GM12878 (cell line): ENCODE data around the gene ATP5ME. TPM values are rescaled to one million over a fixed set of nuclear protein-coding genes. Genes with fewer than 3 reads are reported as not detected.

ENCODE experiments used
- ATAC-seq: fragments of 200-7000 bp; cut with Tn5 transposase; 3 replicates; pipeline ENCODE4 v1.9.1; 2020; ENCODE audit warnings: mild to moderate bottlenecking, moderate library complexity
- BruUV-seq: library from RNA; stranded (reverse); fragments of 400-500 nt; replicated peaks from 2 replicates; lab custom pipeline; 2021; lab: Mats Ljungman, UMichigan
- CTCF ChIA-PET: fragments of 300-600 bp; sonication (Branson Sonifier 250); formaldehyde crosslinking; extraction: SDS; loops from one replicate; lab custom pipeline; 2021; ENCODE audit warnings: inconsistent platforms; lab: Yijun Ruan, JAX
- POLR2A ChIA-PET: fragments of 350-600 bp; formaldehyde crosslinking; extraction: SDS; loops from one replicate; lab custom pipeline; 2021; ENCODE audit warnings: inconsistent platforms; lab: Charles Lee
- RAD21 ChIA-PET: fragments of 300-600 bp; sonication (Branson Sonifier 250); formaldehyde crosslinking; loops from one replicate; lab custom pipeline; 2023; ENCODE audit warnings: antibody characterized with exemption; ENCODE audit not compliant: unreplicated experiment; lab: Charles Lee
- SMC1A ChIA-PET: fragments of 300-600 bp; sonication (Branson Sonifier 250); formaldehyde crosslinking; loops from one replicate; lab custom pipeline; 2023; ENCODE audit not compliant: unreplicated experiment, uncharacterized antibody; lab: Charles Lee
- DNase-seq: peaks from one replicate; pipeline ENCODE4 v3.0.0-alpha.2; 2011; ENCODE audit warnings: low read depth, low spot score
- FAIRE-seq: peaks from 3 replicates; lab custom pipeline; 2011; peaks lifted over from hg19 to GRCh38; lab: Jason Lieb, UNC
- H2AFZ ChIP-seq: 2 replicates; pipeline ENCODE4 v1.6.0; 2011; ENCODE audit warnings: low read depth, low read length, control low read depth; ENCODE audit not compliant: control insufficient read depth
- H3K27ac ChIP-seq: 2 replicates; pipeline ENCODE4 v1.5.1; 2011; ENCODE audit warnings: control low read depth; ENCODE audit not compliant: control insufficient read depth, insufficient read depth
- H3K27me3 ChIP-seq, 2 experiments: replicated peaks in 1 of 2; 2 replicates each; pipeline versions ENCODE4 v1.6.0 to v1.6.1; 2011; ENCODE audit warnings: low read length in 1 of 2; ENCODE audit not compliant: control insufficient read depth in 2 of 2, insufficient read depth in 2 of 2
- H3K36me3 ChIP-seq, 2 experiments: 2 replicates each; pipeline ENCODE4 v1.5.1; 2011; ENCODE audit warnings: low read length in 1 of 2; ENCODE audit not compliant: control insufficient read depth in 2 of 2, insufficient read depth in 2 of 2
- H3K4me1 ChIP-seq: 2 replicates; pipeline ENCODE4 v1.6.1; 2011; ENCODE audit warnings: mild to moderate bottlenecking, low read length, moderate library complexity, mixed read lengths; ENCODE audit not compliant: control insufficient read depth, insufficient read depth
- H3K4me2 ChIP-seq: 2 replicates; pipeline ENCODE4 v1.6.0; 2011; ENCODE audit warnings: control low read depth; ENCODE audit not compliant: control insufficient read depth, insufficient read depth
- H3K4me3 ChIP-seq: fragments of 200-600 bp; sonication (generic); 2 replicates; pipeline ENCODE4 v1.5.1; 2016
- H3K79me2 ChIP-seq: 2 replicates; pipeline ENCODE4 v1.6.0; 2011; ENCODE audit warnings: low read length; ENCODE audit not compliant: control insufficient read depth, insufficient read depth
- H3K9ac ChIP-seq: 2 replicates; pipeline ENCODE4 v1.8.0; 2011; ENCODE audit warnings: low read length, control low read depth, mixed read lengths; ENCODE audit not compliant: control insufficient read depth, insufficient read depth
- H3K9me3 ChIP-seq: replicated peaks from 3 replicates; pipeline ENCODE4 v1.5.1; 2011; ENCODE audit warnings: mild to moderate bottlenecking, low read length; ENCODE audit not compliant: control insufficient read depth, insufficient read depth
- H4K20me1 ChIP-seq: 2 replicates; pipeline ENCODE4 v1.6.0; 2011; ENCODE audit not compliant: control insufficient read depth, insufficient read depth
- CREB1 ChIP-seq: IDR thresholded peaks from 2 replicates; pipeline ENCODE4 v1.6.1; 2012; ENCODE audit warnings: low read depth, mild to moderate bottlenecking, inconsistent platforms
- HSF1 ChIP-seq: fragments of 150-350 bp; IDR thresholded peaks from 2 replicates; pipeline ENCODE4 v1.6.1; 2014; ENCODE audit warnings: mild to moderate bottlenecking, low read depth, low read length
- RB1 ChIP-seq: fragments of 450-650 bp; formaldehyde crosslinking; IDR thresholded peaks from 2 replicates; pipeline ENCODE4 v1.6.1; 2017; ENCODE audit warnings: mild to moderate bottlenecking, borderline replicate concordance
- RUNX3 ChIP-seq: IDR thresholded peaks from 2 replicates; pipeline ENCODE4 v1.6.1; 2012; ENCODE audit warnings: low read length, inconsistent platforms
- SRF ChIP-seq, 2 experiments: IDR thresholded peaks; 2 replicates each; pipeline ENCODE4 v1.6.1; 2011; ENCODE audit warnings: low read depth in 2 of 2, low read length in 2 of 2, mild to moderate bottlenecking in 1 of 2, moderate library complexity in 1 of 2
- WGBS: methylation state at CpG from one replicate; pipeline ENCODE4 v1.1.6; 2016; ENCODE audit warnings: low lambda C conversion rate; ENCODE audit not compliant: insufficient replicate concordance, insufficient coverage; ENCODE audit errors: missing lambda C conversion rate; 5-methylcytosine and 5-hydroxymethylcytosine counted together
- in situ Hi-C: fragments of 300-500 bp; cut with MboI; formaldehyde crosslinking; loops from 9 replicates; pipeline ENCODE4 v1.14.3; 2018; ENCODE audit warnings: mixed read lengths
- intact Hi-C: fragments of 100-400 bp; cut with micrococcal nuclease; formaldehyde crosslinking; loops from one replicate; pipeline ENCODE4 v1.14.2; 2022; ENCODE audit not compliant: unreplicated experiment
- polyA plus RNA-seq, 11 experiments: library from polyadenylated mRNA; depleted of rRNA in 4 of 11; unstranded in 6 of 11; stranded (reverse) in 5 of 11; fragments of >200 nt; fragmentation: Nextera tagmentation in 4 of 11; fragmentation: Illumina TruSeq in 1 of 11; extraction: Ambion mirVana in 4 of 11; extraction: Trizol in 1 of 11; gene quantifications; 1 replicate in 1 of 11; 2 replicates in 10 of 11; pipeline versions ENCODE4 v1.2.1 to v1.2.3, GENCODE V29; 2011 to 2016; ENCODE audit warnings: inconsistent platforms in 2 of 11, missing spikeins in 2 of 11, low read depth in 1 of 11
- total RNA-seq, 4 experiments: library from RNA; depleted of rRNA in 3 of 4; stranded (reverse); fragments of >200 nt in 3 of 4; fragmentation: Illumina TruSeq in 1 of 4; extraction: Trizol in 1 of 4; gene quantifications; 2 replicates each; pipeline versions ENCODE4 v1.2.1 to v1.2.3, GENCODE V29; 2013 to 2021
- TF ChIP-seq, protein P1 (sequence below): fragments of 450-650 bp; formaldehyde crosslinking; IDR thresholded peaks from 2 replicates; pipeline ENCODE4 v1.4.0; 2020; ENCODE audit warnings: mild to moderate bottlenecking, moderate library complexity
- TF ChIP-seq, protein P2 (sequence below): IDR thresholded peaks from 2 replicates; pipeline ENCODE4 v1.6.1; 2012; ENCODE audit warnings: low read depth, low read length, improper control_type of control experiment
- TF ChIP-seq, protein P3 (sequence below): fragments of 450-650 bp; formaldehyde crosslinking; IDR thresholded peaks from 2 replicates; pipeline ENCODE4 v1.5.0; 2022; ENCODE audit warnings: mild to moderate bottlenecking, missing genetic modification characterization

ATP5ME gene
- total and polyA plus RNA-seq, 10 of the 15 experiments (the other 5 are each of a cell fraction or from before 2014, with no cell fraction given): 279 to 2,374 (median 509) TPM

- Histone ChIP-seq H3K9me3 (no peaks in the 10 kb centered on the region; the same call in 2 of the 3 replicates), H3K79me2 (no peaks in the 10 kb centered on the region), H3K4me1 (no peaks in the 10 kb centered on the region), H4K20me1 (no peaks in the 10 kb centered on the region), H3K27ac (no peak overlapping the region), H3K4me3 (no peak overlapping the region), H2AFZ (no peak overlapping the region), H3K4me2 (no peak overlapping the region), H3K9ac (no peak overlapping the region), H3K27me3 (no peaks in the 10 kb centered on the region), H3K36me3 (no peaks in the 10 kb centered on the region)
- ChIA-PET RAD21 (no interaction called here), CTCF (interaction anchor here (0.6 kb wide), 1 partner anchor 905 kb away, joined by 3 read pairs; no protein-coding TSS in a partner anchor), SMC1A (no interaction called here), POLR2A (interaction anchor here (0.6 kb wide), 1 partner anchor 25 kb away, joined by 4 read pairs; no protein-coding TSS in a partner anchor)
- TF ChIP-seq RUNX3: no peak
- TF ChIP-seq RB1: no peak
- TF ChIP-seq, protein P1, sequence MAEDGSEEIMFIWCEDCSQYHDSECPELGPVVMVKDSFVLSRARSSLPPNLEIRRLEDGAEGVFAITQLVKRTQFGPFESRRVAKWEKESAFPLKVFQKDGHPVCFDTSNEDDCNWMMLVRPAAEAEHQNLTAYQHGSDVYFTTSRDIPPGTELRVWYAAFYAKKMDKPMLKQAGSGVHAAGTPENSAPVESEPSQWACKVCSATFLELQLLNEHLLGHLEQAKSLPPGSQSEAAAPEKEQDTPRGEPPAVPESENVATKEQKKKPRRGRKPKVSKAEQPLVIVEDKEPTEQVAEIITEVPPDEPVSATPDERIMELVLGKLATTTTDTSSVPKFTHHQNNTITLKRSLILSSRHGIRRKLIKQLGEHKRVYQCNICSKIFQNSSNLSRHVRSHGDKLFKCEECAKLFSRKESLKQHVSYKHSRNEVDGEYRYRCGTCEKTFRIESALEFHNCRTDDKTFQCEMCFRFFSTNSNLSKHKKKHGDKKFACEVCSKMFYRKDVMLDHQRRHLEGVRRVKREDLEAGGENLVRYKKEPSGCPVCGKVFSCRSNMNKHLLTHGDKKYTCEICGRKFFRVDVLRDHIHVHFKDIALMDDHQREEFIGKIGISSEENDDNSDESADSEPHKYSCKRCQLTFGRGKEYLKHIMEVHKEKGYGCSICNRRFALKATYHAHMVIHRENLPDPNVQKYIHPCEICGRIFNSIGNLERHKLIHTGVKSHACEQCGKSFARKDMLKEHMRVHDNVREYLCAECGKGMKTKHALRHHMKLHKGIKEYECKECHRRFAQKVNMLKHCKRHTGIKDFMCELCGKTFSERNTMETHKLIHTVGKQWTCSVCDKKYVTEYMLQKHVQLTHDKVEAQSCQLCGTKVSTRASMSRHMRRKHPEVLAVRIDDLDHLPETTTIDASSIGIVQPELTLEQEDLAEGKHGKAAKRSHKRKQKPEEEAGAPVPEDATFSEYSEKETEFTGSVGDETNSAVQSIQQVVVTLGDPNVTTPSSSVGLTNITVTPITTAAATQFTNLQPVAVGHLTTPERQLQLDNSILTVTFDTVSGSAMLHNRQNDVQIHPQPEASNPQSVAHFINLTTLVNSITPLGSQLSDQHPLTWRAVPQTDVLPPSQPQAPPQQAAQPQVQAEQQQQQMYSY: no peak
- no peak for TF ChIP-seq CREB1
- TF ChIP-seq, protein P2, sequence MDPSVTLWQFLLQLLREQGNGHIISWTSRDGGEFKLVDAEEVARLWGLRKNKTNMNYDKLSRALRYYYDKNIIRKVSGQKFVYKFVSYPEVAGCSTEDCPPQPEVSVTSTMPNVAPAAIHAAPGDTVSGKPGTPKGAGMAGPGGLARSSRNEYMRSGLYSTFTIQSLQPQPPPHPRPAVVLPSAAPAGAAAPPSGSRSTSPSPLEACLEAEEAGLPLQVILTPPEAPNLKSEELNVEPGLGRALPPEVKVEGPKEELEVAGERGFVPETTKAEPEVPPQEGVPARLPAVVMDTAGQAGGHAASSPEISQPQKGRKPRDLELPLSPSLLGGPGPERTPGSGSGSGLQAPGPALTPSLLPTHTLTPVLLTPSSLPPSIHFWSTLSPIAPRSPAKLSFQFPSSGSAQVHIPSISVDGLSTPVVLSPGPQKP: no peak
- no peak for TF ChIP-seq HSF1
- TF ChIP-seq, protein P3, sequence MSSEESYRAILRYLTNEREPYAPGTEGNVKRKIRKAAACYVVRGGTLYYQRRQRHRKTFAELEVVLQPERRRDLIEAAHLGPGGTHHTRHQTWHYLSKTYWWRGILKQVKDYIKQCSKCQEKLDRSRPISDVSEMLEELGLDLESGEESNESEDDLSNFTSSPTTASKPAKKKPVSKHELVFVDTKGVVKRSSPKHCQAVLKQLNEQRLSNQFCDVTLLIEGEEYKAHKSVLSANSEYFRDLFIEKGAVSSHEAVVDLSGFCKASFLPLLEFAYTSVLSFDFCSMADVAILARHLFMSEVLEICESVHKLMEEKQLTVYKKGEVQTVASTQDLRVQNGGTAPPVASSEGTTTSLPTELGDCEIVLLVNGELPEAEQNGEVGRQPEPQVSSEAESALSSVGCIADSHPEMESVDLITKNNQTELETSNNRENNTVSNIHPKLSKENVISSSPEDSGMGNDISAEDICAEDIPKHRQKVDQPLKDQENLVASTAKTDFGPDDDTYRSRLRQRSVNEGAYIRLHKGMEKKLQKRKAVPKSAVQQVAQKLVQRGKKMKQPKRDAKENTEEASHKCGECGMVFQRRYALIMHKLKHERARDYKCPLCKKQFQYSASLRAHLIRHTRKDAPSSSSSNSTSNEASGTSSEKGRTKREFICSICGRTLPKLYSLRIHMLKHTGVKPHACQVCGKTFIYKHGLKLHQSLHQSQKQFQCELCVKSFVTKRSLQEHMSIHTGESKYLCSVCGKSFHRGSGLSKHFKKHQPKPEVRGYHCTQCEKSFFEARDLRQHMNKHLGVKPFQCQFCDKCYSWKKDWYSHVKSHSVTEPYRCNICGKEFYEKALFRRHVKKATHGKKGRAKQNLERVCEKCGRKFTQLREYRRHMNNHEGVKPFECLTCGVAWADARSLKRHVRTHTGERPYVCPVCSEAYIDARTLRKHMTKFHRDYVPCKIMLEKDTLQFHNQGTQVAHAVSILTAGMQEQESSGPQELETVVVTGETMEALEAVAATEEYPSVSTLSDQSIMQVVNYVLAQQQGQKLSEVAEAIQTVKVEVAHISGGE (CRISPR knock-in tag): no peak
- TF ChIP-seq SRF (IDR thresholded peaks at IDR 0.05; ENCODE audit: low read depth in 2 of 2, low read length in 2 of 2): no peak
- in situ Hi-C loops (no loop called here), intact Hi-C loops (no loop called here)
- ATAC-seq: no peak
- no peak for DNase-seq
- BruUV-seq: no TSS peak
- WGBS: 54% methylated on average over 16 of the region's 24 CpGs
- FAIRE-seq: no peak
Measured at GRCh38 chr4:651884-652642, 22.0 kb downstream of the ATP5ME start.
